GM12878 (cell line): ENCODE measurements around the gene LHFPL3. TPM values are rescaled to one million over a fixed set of nuclear protein-coding genes. Genes with fewer than 3 reads are reported as not detected.

Experiments
- ATAC-seq: fragments of 200-7000 bp; cut with Tn5 transposase; 3 replicates; pipeline ENCODE4 v1.9.1; 2020; ENCODE audit warnings: mild to moderate bottlenecking, moderate library complexity
- BruUV-seq: library from RNA; stranded (reverse); fragments of 400-500 nt; replicated peaks from 2 replicates; lab custom pipeline; 2021; lab: Mats Ljungman, UMichigan
- CTCF ChIA-PET: fragments of 300-600 bp; sonication (Branson Sonifier 250); formaldehyde crosslinking; extraction: SDS; loops from one replicate; lab custom pipeline; 2021; ENCODE audit warnings: inconsistent platforms; lab: Yijun Ruan, JAX
- POLR2A ChIA-PET: fragments of 350-600 bp; formaldehyde crosslinking; extraction: SDS; loops from one replicate; lab custom pipeline; 2021; ENCODE audit warnings: inconsistent platforms; lab: Charles Lee
- RAD21 ChIA-PET: fragments of 300-600 bp; sonication (Branson Sonifier 250); formaldehyde crosslinking; loops from one replicate; lab custom pipeline; 2023; ENCODE audit warnings: antibody characterized with exemption; ENCODE audit not compliant: unreplicated experiment; lab: Charles Lee
- SMC1A ChIA-PET: fragments of 300-600 bp; sonication (Branson Sonifier 250); formaldehyde crosslinking; loops from one replicate; lab custom pipeline; 2023; ENCODE audit not compliant: unreplicated experiment, uncharacterized antibody; lab: Charles Lee
- DNase-seq: peaks from one replicate; pipeline ENCODE4 v3.0.0-alpha.2; 2011; ENCODE audit warnings: low read depth, low spot score
- FAIRE-seq: peaks from 3 replicates; lab custom pipeline; 2011; peaks lifted over from hg19 to GRCh38; lab: Jason Lieb, UNC
- H2AFZ ChIP-seq: 2 replicates; pipeline ENCODE4 v1.6.0; 2011; ENCODE audit warnings: low read depth, low read length, control low read depth; ENCODE audit not compliant: control insufficient read depth
- H3K27ac ChIP-seq: 2 replicates; pipeline ENCODE4 v1.5.1; 2011; ENCODE audit warnings: control low read depth; ENCODE audit not compliant: control insufficient read depth, insufficient read depth
- H3K27me3 ChIP-seq, 2 experiments: replicated peaks in 1 of 2; 2 replicates each; pipeline versions ENCODE4 v1.6.0 to v1.6.1; 2011; ENCODE audit warnings: low read length in 1 of 2; ENCODE audit not compliant: control insufficient read depth in 2 of 2, insufficient read depth in 2 of 2
- H3K36me3 ChIP-seq, 2 experiments: 2 replicates each; pipeline ENCODE4 v1.5.1; 2011; ENCODE audit warnings: low read length in 1 of 2; ENCODE audit not compliant: control insufficient read depth in 2 of 2, insufficient read depth in 2 of 2
- H3K4me1 ChIP-seq: 2 replicates; pipeline ENCODE4 v1.6.1; 2011; ENCODE audit warnings: mild to moderate bottlenecking, low read length, moderate library complexity, mixed read lengths; ENCODE audit not compliant: control insufficient read depth, insufficient read depth
- H3K4me2 ChIP-seq: 2 replicates; pipeline ENCODE4 v1.6.0; 2011; ENCODE audit warnings: control low read depth; ENCODE audit not compliant: control insufficient read depth, insufficient read depth
- H3K4me3 ChIP-seq: fragments of 200-600 bp; sonication (generic); 2 replicates; pipeline ENCODE4 v1.5.1; 2016
- H3K79me2 ChIP-seq: 2 replicates; pipeline ENCODE4 v1.6.0; 2011; ENCODE audit warnings: low read length; ENCODE audit not compliant: control insufficient read depth, insufficient read depth
- H3K9ac ChIP-seq: 2 replicates; pipeline ENCODE4 v1.8.0; 2011; ENCODE audit warnings: low read length, control low read depth, mixed read lengths; ENCODE audit not compliant: control insufficient read depth, insufficient read depth
- H3K9me3 ChIP-seq: replicated peaks from 3 replicates; pipeline ENCODE4 v1.5.1; 2011; ENCODE audit warnings: mild to moderate bottlenecking, low read length; ENCODE audit not compliant: control insufficient read depth, insufficient read depth
- H4K20me1 ChIP-seq: 2 replicates; pipeline ENCODE4 v1.6.0; 2011; ENCODE audit not compliant: control insufficient read depth, insufficient read depth
- ATF2 ChIP-seq: IDR thresholded peaks from 2 replicates; pipeline ENCODE4 v1.6.1; 2012; ENCODE audit warnings: low read length, inconsistent platforms
- CREM ChIP-seq: IDR thresholded peaks from 2 replicates; pipeline ENCODE4 v1.6.1; 2014; ENCODE audit warnings: antibody characterized with exemption, low read depth
- IKZF1 ChIP-seq: fragments of 450-650 bp; conservative IDR thresholded peaks from 2 replicates; pipeline ENCODE4 v1.6.1; 2017; ENCODE audit warnings: antibody characterized with exemption, mild to moderate bottlenecking
- KDM1A ChIP-seq: fragments of 200-600 bp; sonication (generic); IDR thresholded peaks from 2 replicates; pipeline ENCODE4 v1.6.1; 2016; ENCODE audit warnings: borderline replicate concordance
- NBN ChIP-seq: fragments of 450-650 bp; IDR thresholded peaks from 2 replicates; pipeline ENCODE4 v1.6.1; 2016
- NFIC ChIP-seq: IDR thresholded peaks from 2 replicates; pipeline ENCODE4 v1.6.1; 2012; ENCODE audit warnings: low read depth, mild to moderate bottlenecking, inconsistent platforms, low read length, moderate library complexity
- PBX3 ChIP-seq: IDR thresholded peaks from 2 replicates; pipeline ENCODE4 v1.6.1; 2011; ENCODE audit warnings: mild to moderate bottlenecking, low read depth, low read length, moderate library complexity; ENCODE audit not compliant: insufficient replicate concordance
- POLR2AphosphoS2 ChIP-seq: IDR thresholded peaks from 2 replicates; pipeline ENCODE4 v1.6.1; 2011; ENCODE audit warnings: low read depth, mild to moderate bottlenecking, low read length, improper control_type of control experiment, moderate library complexity
- SMAD1 ChIP-seq: fragments of 450-650 bp; IDR thresholded peaks from 2 replicates; pipeline ENCODE4 v1.6.1; 2018; ENCODE audit warnings: mild to moderate bottlenecking, low read depth; ENCODE audit not compliant: partially characterized antibody
- TCF12 ChIP-seq: IDR thresholded peaks from 2 replicates; pipeline ENCODE4 v1.6.1; 2011; ENCODE audit warnings: low read depth, mild to moderate bottlenecking, low read length
- TCF7 ChIP-seq: IDR thresholded peaks from 2 replicates; pipeline ENCODE4 v1.6.1; 2014; ENCODE audit warnings: antibody characterized with exemption, borderline replicate concordance
- USF1 ChIP-seq: IDR thresholded peaks from 2 replicates; pipeline ENCODE4 v1.6.1; 2011; ENCODE audit warnings: borderline replicate concordance, low read depth, mild to moderate bottlenecking, moderate library complexity, mixed read lengths, low read length; ENCODE audit not compliant: insufficient read depth; ENCODE audit errors: extremely low read length
- ZBED1 ChIP-seq: IDR thresholded peaks from 2 replicates; pipeline ENCODE4 v1.6.1; 2016; ENCODE audit warnings: borderline replicate concordance
- ZNF274 ChIP-seq: IDR thresholded peaks from one replicate; pipeline ENCODE4 v1.8.0; 2011; ENCODE audit not compliant: insufficient read length, insufficient read depth
- ZZZ3 ChIP-seq: IDR thresholded peaks from 2 replicates; pipeline ENCODE4 v1.6.1; 2011; ENCODE audit warnings: low read depth; ENCODE audit not compliant: control insufficient read depth, insufficient read length
- WGBS: methylation state at CpG from one replicate; pipeline ENCODE4 v1.1.6; 2016; ENCODE audit warnings: low lambda C conversion rate; ENCODE audit not compliant: insufficient replicate concordance, insufficient coverage; ENCODE audit errors: missing lambda C conversion rate; 5-methylcytosine and 5-hydroxymethylcytosine counted together
- in situ Hi-C: fragments of 300-500 bp; cut with MboI; formaldehyde crosslinking; loops from 9 replicates; pipeline ENCODE4 v1.14.3; 2018; ENCODE audit warnings: mixed read lengths
- intact Hi-C: fragments of 100-400 bp; cut with micrococcal nuclease; formaldehyde crosslinking; loops from one replicate; pipeline ENCODE4 v1.14.2; 2022; ENCODE audit not compliant: unreplicated experiment
- polyA plus RNA-seq, 11 experiments: library from polyadenylated mRNA; depleted of rRNA in 4 of 11; unstranded in 6 of 11; stranded (reverse) in 5 of 11; fragments of >200 nt; fragmentation: Nextera tagmentation in 4 of 11; fragmentation: Illumina TruSeq in 1 of 11; extraction: Ambion mirVana in 4 of 11; extraction: Trizol in 1 of 11; gene quantifications; 1 replicate in 1 of 11; 2 replicates in 10 of 11; pipeline versions ENCODE4 v1.2.1 to v1.2.3, GENCODE V29; 2011 to 2016; ENCODE audit warnings: inconsistent platforms in 2 of 11, missing spikeins in 2 of 11, low read depth in 1 of 11
- total RNA-seq, 4 experiments: library from RNA; depleted of rRNA in 3 of 4; stranded (reverse); fragments of >200 nt in 3 of 4; fragmentation: Illumina TruSeq in 1 of 4; extraction: Trizol in 1 of 4; gene quantifications; 2 replicates each; pipeline versions ENCODE4 v1.2.1 to v1.2.3, GENCODE V29; 2013 to 2021
- TF ChIP-seq, protein P1 (sequence below): IDR thresholded peaks from 2 replicates; pipeline ENCODE4 v1.6.1; 2011; ENCODE audit warnings: low read depth, low read length, improper control_type of control experiment, borderline replicate concordance

LHFPL3 gene
- total and polyA plus RNA-seq, 10 of the 15 experiments (the other 5 are each of a cell fraction or from before 2014, with no cell fraction given) = 0.09 TPM; not detected in 9

DNA sequence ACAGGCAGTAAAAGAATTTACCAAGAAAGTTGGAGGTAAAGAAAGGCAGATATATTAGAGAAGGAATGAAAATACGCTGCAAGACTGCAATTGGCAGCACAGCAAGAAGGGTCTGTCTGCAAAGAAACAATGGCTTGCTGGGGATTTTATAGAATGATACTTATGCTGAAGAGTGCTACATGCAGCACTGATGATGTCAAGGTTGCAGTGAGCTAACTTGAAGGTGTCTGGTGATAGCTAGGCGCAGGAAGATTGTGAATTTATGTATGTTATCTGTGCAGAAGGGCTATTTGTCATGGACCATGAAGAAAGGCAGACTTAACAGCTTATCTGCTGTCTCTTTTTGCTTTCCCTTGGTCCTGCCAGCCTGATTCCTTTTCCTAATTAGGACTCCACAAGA lies 366.3 kb downstream of the LHFPL3 start:
- H3K9ac ChIP-seq = no peak overlapping the region
- no peak overlapping the region for H3K4me3 ChIP-seq
- no peaks in the 10 kb centered on the region for H4K20me1 ChIP-seq
- no peaks in the 10 kb centered on the region for H3K27me3 ChIP-seq
- ChIA-PET SMC1A (no interaction called here), POLR2A (no interaction called here), CTCF (no interaction called here), RAD21 (no interaction called here)
- TF ChIP-seq SMAD1 = no peak
- no peak for TF ChIP-seq TCF12
- TF ChIP-seq CREM = no peak
- no peak for TF ChIP-seq NBN
- no peaks in the 10 kb centered on the region for H3K36me3 ChIP-seq
- in situ Hi-C loops = no loop called here
- no peak overlapping the region for H3K4me2 ChIP-seq
- no peak overlapping the region for H2AFZ ChIP-seq
- no peaks in the 10 kb centered on the region for H3K4me1 ChIP-seq
- no peaks in the 10 kb centered on the region; the same call in 2 of the 3 replicates for H3K9me3 ChIP-seq
- 3% methylated on average over 2 of the region's 2 CpGs for WGBS
- intact Hi-C loops = no loop called here
- ATAC-seq (no peak), FAIRE-seq (no peak), DNase-seq (no peak)
- H3K79me2 ChIP-seq = no peaks in the 10 kb centered on the region
- BruUV-seq = no TSS peak
- no peak overlapping the region for H3K27ac ChIP-seq

DNA sequence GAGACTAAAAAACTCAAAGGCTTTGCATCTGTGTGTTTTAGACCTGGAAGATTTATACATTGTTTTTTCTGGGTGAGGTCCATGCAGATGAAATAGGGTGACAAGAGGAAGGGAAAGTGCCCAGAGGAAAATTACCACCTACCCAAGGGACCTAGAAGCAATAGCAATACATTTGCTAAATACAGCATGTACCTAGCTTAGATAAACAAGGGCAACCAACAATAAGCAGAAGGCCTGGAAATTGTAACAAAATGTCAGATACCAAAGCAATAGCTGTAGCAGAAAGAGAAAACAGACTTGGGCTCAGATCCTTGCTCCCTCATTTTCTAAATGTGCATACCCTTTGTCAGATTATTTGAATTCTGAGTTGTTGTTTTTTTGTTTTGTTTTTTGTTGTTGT lies 367.2 kb downstream of the LHFPL3 start:
- ChIA-PET POLR2A (no interaction called here), SMC1A (no interaction called here)
- BruUV-seq = no TSS peak
- H3K27ac ChIP-seq = no peak overlapping the region
- no peaks in the 10 kb centered on the region for H3K4me1 ChIP-seq
- no peak overlapping the region for H3K4me3 ChIP-seq
- no peaks in the 10 kb centered on the region for H3K79me2 ChIP-seq
- H4K20me1 ChIP-seq = no peaks in the 10 kb centered on the region
- in situ Hi-C loops = no loop called here
- no peaks in the 10 kb centered on the region; the same call in 2 of the 3 replicates for H3K9me3 ChIP-seq
- no peak for ATAC-seq
- intact Hi-C loops = no loop called here
- H3K9ac ChIP-seq = no peak overlapping the region
- no peak overlapping the region for H2AFZ ChIP-seq
- no peak overlapping the region for H3K4me2 ChIP-seq
- H3K27me3 ChIP-seq = no peaks in the 10 kb centered on the region
- no peaks in the 10 kb centered on the region for H3K36me3 ChIP-seq
- no peak for DNase-seq
- TF ChIP-seq ZZZ3 = no peak
- no peak for TF ChIP-seq PBX3
- TF ChIP-seq KDM1A = no peak
- TF ChIP-seq ATF2 = no peak
- TF ChIP-seq POLR2AphosphoS2 = no peak
- no peak for TF ChIP-seq ZBED1
- no peak for TF ChIP-seq ZNF274
- TF ChIP-seq, protein P1, sequence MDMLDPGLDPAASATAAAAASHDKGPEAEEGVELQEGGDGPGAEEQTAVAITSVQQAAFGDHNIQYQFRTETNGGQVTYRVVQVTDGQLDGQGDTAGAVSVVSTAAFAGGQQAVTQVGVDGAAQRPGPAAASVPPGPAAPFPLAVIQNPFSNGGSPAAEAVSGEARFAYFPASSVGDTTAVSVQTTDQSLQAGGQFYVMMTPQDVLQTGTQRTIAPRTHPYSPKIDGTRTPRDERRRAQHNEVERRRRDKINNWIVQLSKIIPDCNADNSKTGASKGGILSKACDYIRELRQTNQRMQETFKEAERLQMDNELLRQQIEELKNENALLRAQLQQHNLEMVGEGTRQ = no peak
- no peak for TF ChIP-seq IKZF1
- no peak for TF ChIP-seq USF1
- no peak for TF ChIP-seq NFIC
- no peak for TF ChIP-seq TCF7
- TF ChIP-seq, all 136 proteins: peak for 0
- ChIA-PET CTCF (no interaction called here), RAD21 (no interaction called here)
- no peak for FAIRE-seq
